Heart left ventricle (tissue), 13 donors: ENCODE results near the gene HOXB3.

Experiments
- POLR2A ChIP-seq, 2 donors: fragments of 450-650 bp; IDR thresholded peaks; one replicate each; pipeline ENCODE4 v1.6.1; 2017; ENCODE audit warnings: antibody characterized with exemption in 2 of 2, mild to moderate bottlenecking in 2 of 2, moderate library complexity in 2 of 2
- TF ChIP-seq, protein P1 (sequence below), 12 donors: fragments of 200-600 bp; sonication (generic) in 4 of 12; IDR thresholded peaks; one replicate each; pipeline versions ENCODE4 v1.5.0 to v1.8.0; 2018 to 2022; ENCODE audit warnings: antibody characterized with exemption in 12 of 12, mild to moderate bottlenecking in 5 of 12
- donor health status: ischemic (EF 13 %, LVEDD 7.1; RV severe dilation, severe dysfunction).
- donor health status: DM: no; HTN: yes; CAD: no.
- donor health status: DM: no; HTN: no; CAD: no.
- donor health status: ischemic (EF 25% LVEDD 6.9; RV normal size, moderate dysfunction).
- donor health status: ischemic (EF 25% LVEDD 5.7; RV mildly dilated, moderate dysfunction).
- donor health status: ischemic (EF 35%, LVEDD 5.7; RV mildly dilated, moderate dysfunction).
- donor health status: nonischemic (EF 11% LVEDD 7.7; RV severe dilation, severe dysfunction).
- donor health status: DM: yes; HTN: yes; CAD: no.
- donor health status: PGD.
- donor health status: ischemic (EF 29% LVEDD 5.4; RV normal size, mild dysfunction).
- donor health status: nonischemic (EF 23%, LVEDD 6.1; RV moderate dilation, normal function).

DNA sequence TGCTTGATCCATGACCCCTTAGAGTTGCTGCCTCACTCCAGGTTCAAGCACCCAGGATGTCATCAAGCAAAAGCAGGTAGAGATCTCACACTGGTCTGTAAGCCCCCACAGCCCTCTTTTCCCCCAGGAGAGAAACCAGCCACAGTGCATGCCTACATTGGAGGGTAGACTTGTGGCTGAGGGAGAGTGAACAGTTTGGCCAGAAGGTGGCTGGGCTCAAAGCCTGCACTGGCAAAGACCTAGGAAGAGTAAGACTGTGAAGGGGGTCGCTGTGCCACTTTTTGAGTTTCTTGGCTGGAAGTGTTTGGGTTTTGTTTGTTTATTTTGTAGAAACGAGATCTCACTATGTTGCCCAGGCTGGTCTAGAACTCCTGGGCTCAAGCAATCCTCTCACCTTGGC lies 87.7 kb downstream of the HOXB3 start:
- TF ChIP-seq, protein P1, sequence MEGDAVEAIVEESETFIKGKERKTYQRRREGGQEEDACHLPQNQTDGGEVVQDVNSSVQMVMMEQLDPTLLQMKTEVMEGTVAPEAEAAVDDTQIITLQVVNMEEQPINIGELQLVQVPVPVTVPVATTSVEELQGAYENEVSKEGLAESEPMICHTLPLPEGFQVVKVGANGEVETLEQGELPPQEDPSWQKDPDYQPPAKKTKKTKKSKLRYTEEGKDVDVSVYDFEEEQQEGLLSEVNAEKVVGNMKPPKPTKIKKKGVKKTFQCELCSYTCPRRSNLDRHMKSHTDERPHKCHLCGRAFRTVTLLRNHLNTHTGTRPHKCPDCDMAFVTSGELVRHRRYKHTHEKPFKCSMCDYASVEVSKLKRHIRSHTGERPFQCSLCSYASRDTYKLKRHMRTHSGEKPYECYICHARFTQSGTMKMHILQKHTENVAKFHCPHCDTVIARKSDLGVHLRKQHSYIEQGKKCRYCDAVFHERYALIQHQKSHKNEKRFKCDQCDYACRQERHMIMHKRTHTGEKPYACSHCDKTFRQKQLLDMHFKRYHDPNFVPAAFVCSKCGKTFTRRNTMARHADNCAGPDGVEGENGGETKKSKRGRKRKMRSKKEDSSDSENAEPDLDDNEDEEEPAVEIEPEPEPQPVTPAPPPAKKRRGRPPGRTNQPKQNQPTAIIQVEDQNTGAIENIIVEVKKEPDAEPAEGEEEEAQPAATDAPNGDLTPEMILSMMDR (IDR thresholded peaks at IDR 0.05) = no peak
- no peak for TF ChIP-seq POLR2A (IDR thresholded peaks at IDR 0.05)
